Measurements from ENCODE around the gene SORCS3.

- no peak for TF ChIP-seq CTCF (IDR thresholded peaks at IDR 0.05)
- no peak for TF ChIP-seq POLR2A (IDR thresholded peaks at IDR 0.05)
These were observed 93.3 kb downstream of the SORCS3 start for GRCh38 chr10:104734433-104734832.

Measured in right lobe of liver (tissue), 4 donors.